Fibroblast of lung (primary cell): ENCODE measurements around the gene PRKX. TPM values are rescaled to one million over a fixed set of nuclear protein-coding genes. Genes with fewer than 3 reads are reported as not detected.
"Not testable (repeated sequence)": the region's sequence is repeated elsewhere in the genome, so short reads cannot be mapped to it uniquely, and the experiment has no call there.

Experiments used
- DNase-seq, 2 donors: peaks; one replicate each; pipeline versions ENCODE4 v3.0.0 to v3.0.0-alpha.2; 2010; ENCODE audit warnings: low read depth in 2 of 2
- H2AFZ ChIP-seq: 2 replicates; pipeline ENCODE4 v1.5.1; 2012; ENCODE audit warnings: low read length, control low read depth, inconsistent platforms
- H3K27ac ChIP-seq: 2 replicates; pipeline ENCODE4 v1.5.1; 2011; ENCODE audit warnings: low read length, control low read depth; ENCODE audit not compliant: insufficient read depth
- H3K27me3 ChIP-seq: 2 replicates; pipeline ENCODE4 v1.5.1; 2011; ENCODE audit warnings: mild to moderate bottlenecking, low read length; ENCODE audit not compliant: control insufficient read depth, insufficient read depth
- H3K36me3 ChIP-seq: 2 replicates; pipeline ENCODE4 v1.5.1; 2011; ENCODE audit warnings: low read length; ENCODE audit not compliant: control insufficient read depth, insufficient read depth
- H3K4me1 ChIP-seq: 2 replicates; pipeline ENCODE4 v1.5.1; 2011; ENCODE audit warnings: low read length; ENCODE audit not compliant: control insufficient read depth, insufficient read depth; ENCODE audit errors: extremely low read depth
- H3K4me2 ChIP-seq: 2 replicates; pipeline ENCODE4 v1.5.1; 2011; ENCODE audit warnings: low read length, control low read depth; ENCODE audit not compliant: insufficient read depth; ENCODE audit errors: extremely low read depth
- H3K4me3 ChIP-seq, 4 experiments: fragments of 200-600 bp in 1 of 4; sonication (generic) in 1 of 4; replicated peaks in 1 of 4; 2 replicates each; pipeline ENCODE4 v1.5.1; 2011 to 2016; ENCODE audit warnings: low read length in 4 of 4, low read depth in 3 of 4, mild to moderate bottlenecking in 3 of 4, control low read depth in 2 of 4, inconsistent platforms in 1 of 4, mixed read lengths in 1 of 4; ENCODE audit not compliant: insufficient read depth in 1 of 4; ENCODE audit errors: control extremely low read depth in 1 of 4
- H3K79me2 ChIP-seq: 2 replicates; pipeline ENCODE4 v1.5.1; 2012; ENCODE audit warnings: mild to moderate bottlenecking, low read length, inconsistent platforms; ENCODE audit not compliant: control insufficient read depth, insufficient read depth
- H3K9ac ChIP-seq: 2 replicates; pipeline ENCODE4 v1.5.1; 2011; ENCODE audit warnings: mild to moderate bottlenecking, low read length, control low read depth; ENCODE audit not compliant: insufficient read depth
- H3K9me3 ChIP-seq: 2 replicates; pipeline ENCODE4 v1.5.1; 2012; ENCODE audit warnings: low read depth, low read length; ENCODE audit not compliant: control insufficient read depth, insufficient read depth
- H4K20me1 ChIP-seq: 2 replicates; pipeline ENCODE4 v1.5.1; 2011; ENCODE audit warnings: low read length; ENCODE audit not compliant: control insufficient read depth, insufficient read depth; ENCODE audit errors: extremely low read depth
- CTCF ChIP-seq, 2 donors: IDR thresholded peaks in 1 of 2; conservative IDR thresholded peaks in 1 of 2; 1 replicate in 1 of 2; 2 replicates in 1 of 2; pipeline ENCODE4 v1.5.1; 2011 to 2012; ENCODE audit warnings: low read length in 2 of 2, control low read depth in 1 of 2, inconsistent platforms in 1 of 2, low read depth in 1 of 2, mild to moderate bottlenecking in 1 of 2
- EZH2 ChIP-seq: IDR thresholded peaks from 2 replicates; pipeline ENCODE4 v1.5.1; 2012; ENCODE audit warnings: low read length, control low read depth, mild to moderate bottlenecking; ENCODE audit errors: missing control alignments
- polyA plus RNA-seq, 2 donors: library from polyadenylated mRNA; depleted of rRNA in 1 of 2; stranded (reverse) in 1 of 2; unstranded in 1 of 2; fragments of >200 nt; gene quantifications; 2 replicates each; pipeline ENCODE4 v1.2.1, GENCODE V29; 2011 to 2012; ENCODE audit warnings: missing spikeins in 1 of 2
- total RNA-seq: library from RNA; depleted of rRNA; stranded (reverse); fragments of >200 nt; gene quantifications from 2 replicates; pipeline ENCODE4 v1.2.1, GENCODE V29; 2014

The PRKX gene
- total and polyA plus RNA-seq, 2 donors (not counting 1 experiment from before 2014, with no cell fraction given), result 11.3 to 19.3 TPM

GRCh38 chrX:3627594-3627993 is 85.9 kb downstream of the PRKX start:
- Histone ChIP-seq H3K79me2 (no peaks in the 10 kb centered on the region), H3K27me3 (no peaks in the 10 kb centered on the region), H3K9ac (no peak overlapping the region), H4K20me1 (no peaks in the 10 kb centered on the region), H3K36me3 (no peaks in the 10 kb centered on the region), H3K9me3 (no peaks in the 10 kb centered on the region), H2AFZ (no peak overlapping the region), H3K4me1 (no peaks in the 10 kb centered on the region), H3K4me3 (no peak overlapping the region), H3K4me2 (no peak overlapping the region), H3K27ac (no peak overlapping the region)
- no peak for DNase-seq
- TF ChIP-seq EZH2, result no peak
- TF ChIP-seq CTCF (conservative IDR thresholded peaks at IDR 0.05 in 1 of 2, IDR thresholded peaks at IDR 0.05 in 1 of 2; ENCODE audit: low read depth in 1 of 2, low read length in 2 of 2), result no peak

GRCh38 chrX:3621414-3621813 is 92.0 kb downstream of the PRKX start:
- Histone ChIP-seq H3K4me1 (no peaks in the 10 kb centered on the region), H3K9me3 (no peaks in the 10 kb centered on the region), H2AFZ (no peak overlapping the region), H4K20me1 (no peaks in the 10 kb centered on the region), H3K36me3 (no peaks in the 10 kb centered on the region), H3K27me3 (no peaks in the 10 kb centered on the region), H3K79me2 (no peaks in the 10 kb centered on the region), H3K9ac (no peak overlapping the region), H3K27ac (no peak overlapping the region), H3K4me3 (no peak overlapping the region), H3K4me2 (no peak overlapping the region)
- TF ChIP-seq EZH2, result no peak
- TF ChIP-seq CTCF (conservative IDR thresholded peaks at IDR 0.05 in 1 of 2, IDR thresholded peaks at IDR 0.05 in 1 of 2; ENCODE audit: low read depth in 1 of 2, low read length in 2 of 2), result no peak
- DNase-seq, result peak in 1 of 2 donors; percentile 0

- H3K9ac ChIP-seq, H3K9me3 ChIP-seq, DNase-seq, H3K79me2 ChIP-seq, H4K20me1 ChIP-seq, H3K4me2 ChIP-seq, H2AFZ ChIP-seq, H3K27ac ChIP-seq, H3K4me3 ChIP-seq, H3K36me3 ChIP-seq, H3K27me3 ChIP-seq, H3K4me1 ChIP-seq: not testable (repeated sequence)
These were observed 101.7 kb downstream of the PRKX start for GRCh38 chrX:3611744-3612143.
